Measurements from ENCODE around the gene TIGD3.

Gene TIGD3, protein sequence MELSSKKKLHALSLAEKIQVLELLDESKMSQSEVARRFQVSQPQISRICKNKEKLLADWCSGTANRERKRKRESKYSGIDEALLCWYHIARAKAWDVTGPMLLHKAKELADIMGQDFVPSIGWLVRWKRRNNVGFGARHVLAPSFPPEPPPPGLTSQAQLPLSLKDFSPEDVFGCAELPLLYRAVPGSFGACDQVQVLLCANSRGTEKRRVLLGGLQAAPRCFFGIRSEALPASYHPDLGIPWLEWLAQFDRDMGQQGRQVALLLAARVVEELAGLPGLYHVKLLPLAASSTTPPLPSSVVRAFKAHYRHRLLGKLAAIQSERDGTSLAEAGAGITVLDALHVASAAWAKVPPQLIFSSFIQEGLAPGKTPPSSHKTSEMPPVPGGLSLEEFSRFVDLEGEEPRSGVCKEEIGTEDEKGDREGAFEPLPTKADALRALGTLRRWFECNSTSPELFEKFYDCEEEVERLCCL

DNA sequence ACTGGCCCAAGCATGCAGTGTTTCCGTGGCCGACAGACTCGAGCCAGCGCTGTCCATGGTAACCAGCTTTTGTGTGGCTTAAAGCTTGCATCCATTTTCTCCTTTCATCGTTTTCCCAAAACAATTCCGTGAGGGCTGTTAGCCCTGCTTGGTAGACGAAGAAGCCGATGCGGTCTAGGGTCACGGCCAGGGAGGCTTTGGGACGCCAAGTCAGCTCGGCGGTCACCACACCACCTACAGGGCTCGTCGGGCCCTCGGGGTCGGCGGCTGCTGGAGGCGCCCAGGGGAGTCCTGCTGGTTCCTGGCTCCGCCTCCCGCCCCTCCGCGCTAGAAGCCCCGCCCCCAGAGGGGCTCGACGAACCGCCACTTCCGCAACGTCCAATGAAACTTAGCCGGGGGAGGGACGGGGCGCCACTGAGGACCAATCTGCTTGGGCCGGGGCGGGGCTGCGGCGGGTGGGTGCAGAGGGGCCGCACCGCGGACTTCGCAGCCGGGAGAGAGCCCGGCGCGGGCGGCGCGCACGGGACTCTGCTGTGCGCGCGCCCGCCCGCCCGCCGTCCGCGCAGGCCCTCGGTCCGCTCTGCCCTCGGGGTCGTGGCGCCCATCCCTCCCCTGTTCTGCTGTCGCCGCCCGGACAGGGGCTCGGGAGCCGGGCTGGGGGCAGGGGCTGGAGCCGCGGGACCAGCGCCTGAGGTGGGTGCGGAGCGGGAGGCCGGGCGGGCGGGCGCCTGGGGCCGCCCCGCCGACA is at the start of gene TIGD3:
TSS of gene TIGD3 (plus strand) at position 487 of the 748 bp plus-strand sequence. CDS start 1,058 bp downstream, outside the sequence.
- DNase-seq = peak; percentile 89

DNA sequence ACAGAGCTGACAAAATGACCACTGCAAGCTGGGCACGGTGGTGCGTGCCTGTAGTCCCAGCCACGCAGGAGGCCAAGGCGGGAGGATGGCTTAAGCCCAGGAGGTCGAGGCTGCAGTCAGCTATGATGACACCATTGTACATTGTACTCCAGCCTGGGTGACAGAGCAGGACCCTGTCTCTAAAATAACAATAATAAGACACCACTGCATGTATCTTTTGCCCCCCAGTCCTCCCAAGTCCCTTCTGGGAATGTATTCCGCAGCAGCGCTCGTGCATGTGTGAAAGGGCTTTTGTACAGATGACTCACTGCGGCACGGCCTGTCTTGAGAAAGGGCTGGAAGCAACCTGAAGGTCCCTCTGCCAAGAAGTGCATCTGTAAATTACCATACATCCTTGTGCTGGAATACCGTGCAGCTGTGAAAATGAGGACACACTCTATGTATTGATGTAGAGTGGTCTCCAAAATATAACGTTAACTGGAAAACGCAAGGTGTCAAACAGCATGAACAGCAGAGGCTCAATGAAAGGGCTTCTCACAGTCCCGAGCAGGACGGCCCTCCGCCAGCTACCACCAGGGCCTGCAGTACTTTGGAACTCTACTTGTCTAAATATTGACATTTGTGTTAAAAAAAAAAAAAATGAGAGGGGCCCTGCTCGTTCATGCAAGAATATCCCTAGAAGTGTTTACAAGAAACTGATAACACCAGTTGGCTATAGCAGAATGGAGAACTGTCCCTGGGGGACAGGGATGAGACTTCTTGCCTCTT is 48.9 kb upstream of the TIGD3 start:
- peak; percentile 66 for DNase-seq

DNA sequence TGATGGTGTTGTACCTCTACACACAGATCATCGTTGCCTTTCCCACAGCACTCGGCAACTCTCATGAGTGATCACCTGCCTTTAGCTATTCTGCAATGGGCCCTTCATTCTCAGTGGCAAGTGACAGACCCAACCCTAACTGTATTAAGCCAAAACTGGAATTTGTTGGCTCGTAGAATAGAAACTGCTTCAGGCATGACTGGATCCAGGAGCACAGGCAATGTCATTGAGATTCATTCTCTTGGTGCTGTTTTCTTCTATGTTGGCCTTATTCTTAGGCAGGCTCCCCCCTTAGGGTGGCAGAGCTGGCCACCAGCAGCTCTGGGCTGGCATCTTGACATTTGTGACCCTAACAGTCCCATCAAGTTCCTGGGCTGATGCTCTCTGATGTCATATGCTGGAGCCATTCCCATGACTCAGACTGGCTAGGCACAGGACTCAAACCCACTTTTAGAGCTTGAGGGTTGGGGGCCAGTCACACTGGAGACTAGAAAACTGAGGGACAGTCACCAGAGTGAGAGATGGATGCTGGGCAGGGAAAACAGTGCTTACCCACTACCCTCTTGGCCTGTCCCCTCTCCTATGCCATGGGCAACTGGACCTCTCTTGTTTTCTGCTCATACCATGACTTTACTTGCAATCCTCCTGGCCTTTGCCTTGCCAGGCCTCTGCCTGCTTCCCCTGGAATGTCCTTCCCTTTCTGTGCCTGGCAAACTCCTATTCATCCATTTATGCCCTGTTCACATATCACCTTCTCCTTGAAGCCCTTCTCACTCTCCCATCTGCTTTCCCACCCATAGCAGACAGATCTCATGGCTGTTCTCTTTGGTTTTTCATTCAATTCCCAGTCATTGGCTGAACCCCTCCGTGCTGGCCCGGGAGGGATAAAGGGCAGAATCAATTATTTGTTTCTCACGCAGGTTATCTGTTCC is 47.0 kb upstream of the TIGD3 start:
- DNase-seq = no peak

DNA sequence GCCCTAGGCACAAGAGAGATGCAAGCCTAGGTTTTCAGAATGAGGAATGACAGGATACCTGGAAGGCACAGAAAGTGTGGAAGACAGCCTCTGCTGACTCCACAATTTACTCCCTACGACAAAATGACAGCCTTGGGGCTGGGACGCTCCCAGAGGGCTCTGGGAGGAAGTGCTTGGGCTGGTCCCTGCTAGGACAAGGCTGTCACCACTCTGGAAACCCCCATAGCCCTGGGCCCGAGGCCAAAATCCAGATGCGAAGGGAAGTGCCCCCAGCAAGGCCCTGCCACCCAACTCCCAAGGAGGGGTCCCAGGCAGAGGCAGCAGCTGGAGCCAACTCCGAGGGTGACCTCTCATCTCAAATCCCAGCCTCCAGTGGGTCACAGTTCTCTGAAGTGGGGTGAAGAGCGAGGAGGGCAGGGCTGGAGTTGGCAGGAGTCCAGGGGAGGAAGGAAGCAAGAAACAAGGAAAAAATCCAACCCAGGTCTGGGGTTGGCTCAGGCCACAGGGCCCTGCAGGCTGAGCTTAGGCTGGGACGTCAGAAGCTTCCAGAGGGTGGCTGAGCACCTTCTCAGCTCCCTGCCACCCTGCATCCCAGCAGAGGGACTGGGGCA is 46.2 kb upstream of the TIGD3 start:
- no peak for DNase-seq

DNA sequence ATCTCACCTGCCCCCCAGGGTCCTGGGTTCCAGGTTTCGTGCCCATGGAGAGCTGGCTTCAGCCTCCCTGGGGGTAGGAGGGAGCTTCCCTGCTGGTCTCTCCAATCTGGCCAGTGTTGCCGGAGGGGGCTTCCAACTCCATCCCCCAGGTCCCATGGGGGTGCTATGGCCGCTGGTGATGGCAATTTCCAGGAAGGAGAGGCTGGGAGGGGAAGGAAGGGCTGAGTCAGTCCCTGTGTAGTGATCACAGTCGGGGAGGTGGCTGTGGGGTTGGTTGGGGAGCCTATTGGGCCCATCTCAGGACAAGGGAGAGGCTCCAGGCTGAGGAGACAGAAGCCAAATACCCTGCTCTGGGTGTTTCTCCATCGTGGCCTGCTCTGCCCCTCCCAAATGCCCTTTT is 45.5 kb upstream of the TIGD3 start:
- no peak for DNase-seq

DNA sequence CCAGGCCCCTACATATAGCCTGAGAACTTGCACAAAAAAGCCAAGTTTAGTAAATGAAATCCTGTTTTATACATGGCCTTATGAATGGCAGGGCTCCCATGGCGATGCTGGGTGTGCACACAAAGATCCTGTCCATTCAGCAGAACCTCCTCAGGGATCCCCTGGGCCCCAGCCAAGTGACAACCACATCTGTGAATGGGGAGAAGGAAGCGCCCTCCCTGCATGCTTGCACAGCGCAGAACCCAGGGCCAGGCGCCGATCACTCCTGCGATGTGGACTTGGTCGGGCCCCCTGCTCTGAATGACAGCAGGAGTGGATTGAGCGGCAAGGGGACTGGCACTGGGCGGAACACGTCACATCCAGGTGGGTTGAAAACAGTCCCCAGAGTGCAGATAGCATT is 44.3 kb upstream of the TIGD3 start:
- no peak for DNase-seq

DNA sequence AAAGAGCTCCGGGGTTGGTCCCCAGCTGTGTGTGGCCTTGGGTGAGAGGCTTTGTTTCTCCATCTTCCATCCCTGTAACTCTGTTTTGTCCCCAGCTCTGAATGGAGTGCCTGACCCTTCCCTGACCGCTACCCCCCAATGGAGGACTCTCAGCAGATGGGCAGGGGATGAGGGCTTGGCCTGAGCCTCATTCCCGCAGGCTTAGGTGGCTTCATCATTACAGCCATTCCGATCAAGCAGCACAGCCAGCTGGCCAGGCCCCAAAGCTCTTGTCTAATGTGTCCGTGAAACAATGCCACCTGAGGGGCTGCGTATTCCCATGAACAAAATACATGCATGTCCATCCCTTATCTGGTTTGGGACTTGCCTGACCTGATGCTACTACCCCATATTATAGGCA is 43.8 kb upstream of the TIGD3 start:
- peak; percentile 38 for DNase-seq

DNA sequence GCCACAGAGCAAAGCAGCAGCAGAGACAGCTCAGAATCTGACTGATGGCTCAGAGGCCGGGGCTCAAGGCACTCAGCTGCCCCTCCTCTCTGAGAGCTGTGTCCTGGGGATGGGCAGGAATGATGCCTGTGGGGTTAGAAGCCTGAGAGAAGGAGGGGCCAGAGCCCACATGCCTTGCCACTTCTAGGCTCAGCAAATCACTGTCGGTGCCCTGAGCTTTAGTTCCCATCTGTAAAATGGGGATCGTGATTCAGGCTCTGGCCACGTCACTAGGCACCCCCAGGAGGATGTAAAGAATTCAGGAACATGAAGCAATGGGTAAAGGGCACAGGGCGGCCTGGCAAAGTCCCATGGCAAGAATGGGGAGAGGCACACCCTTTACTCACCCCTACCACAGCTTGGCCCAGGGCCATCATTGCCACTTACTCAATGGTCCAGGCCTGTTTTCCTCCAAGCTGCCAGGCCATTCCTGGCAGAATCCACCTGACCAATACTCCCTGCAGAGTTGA is 43.3 kb upstream of the TIGD3 start:
- peak; percentile 63 for DNase-seq

DNA sequence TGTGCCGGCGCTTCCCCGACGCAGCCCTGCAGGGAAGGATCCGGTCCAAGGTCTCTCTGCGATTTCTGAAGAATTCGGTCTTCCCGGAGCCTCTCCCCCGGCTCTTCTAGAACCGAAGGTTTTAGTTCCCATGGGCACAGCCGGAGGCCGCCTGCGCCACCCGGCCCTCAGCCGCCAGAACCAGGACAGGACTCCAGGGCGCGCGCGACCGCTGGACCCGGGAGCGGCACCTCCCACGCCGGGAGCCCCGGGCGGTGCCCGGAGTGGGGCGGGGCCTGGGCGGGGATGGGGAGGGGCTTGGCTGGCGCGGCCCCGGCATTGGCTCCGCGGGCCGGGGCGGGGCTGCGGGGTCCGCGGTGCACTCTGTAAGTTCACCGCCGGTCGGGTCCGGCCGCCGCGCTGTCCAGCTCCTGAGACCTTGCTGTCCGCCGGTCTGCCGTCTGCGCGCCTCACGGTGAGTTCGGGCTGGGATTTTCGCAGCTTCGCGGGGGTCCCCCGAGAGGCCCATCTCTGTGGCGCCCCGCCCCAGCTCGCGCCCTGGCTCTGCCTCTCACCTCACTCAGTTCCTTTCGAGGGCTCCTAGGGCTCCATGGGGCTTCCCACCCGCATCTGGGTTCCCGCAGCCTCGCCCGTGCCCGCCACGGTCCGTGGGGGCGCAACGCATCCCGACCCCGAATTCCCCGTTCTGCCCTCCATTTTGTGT is 39.9 kb upstream of the TIGD3 start, which contains the start of gene CDC42EP2:
TSS of gene CDC42EP2 (plus strand) at position 366 of the 703 bp plus-strand sequence. CDS start 6,033 bp downstream, outside the sequence.
- DNase-seq = peak; percentile 84

DNA sequence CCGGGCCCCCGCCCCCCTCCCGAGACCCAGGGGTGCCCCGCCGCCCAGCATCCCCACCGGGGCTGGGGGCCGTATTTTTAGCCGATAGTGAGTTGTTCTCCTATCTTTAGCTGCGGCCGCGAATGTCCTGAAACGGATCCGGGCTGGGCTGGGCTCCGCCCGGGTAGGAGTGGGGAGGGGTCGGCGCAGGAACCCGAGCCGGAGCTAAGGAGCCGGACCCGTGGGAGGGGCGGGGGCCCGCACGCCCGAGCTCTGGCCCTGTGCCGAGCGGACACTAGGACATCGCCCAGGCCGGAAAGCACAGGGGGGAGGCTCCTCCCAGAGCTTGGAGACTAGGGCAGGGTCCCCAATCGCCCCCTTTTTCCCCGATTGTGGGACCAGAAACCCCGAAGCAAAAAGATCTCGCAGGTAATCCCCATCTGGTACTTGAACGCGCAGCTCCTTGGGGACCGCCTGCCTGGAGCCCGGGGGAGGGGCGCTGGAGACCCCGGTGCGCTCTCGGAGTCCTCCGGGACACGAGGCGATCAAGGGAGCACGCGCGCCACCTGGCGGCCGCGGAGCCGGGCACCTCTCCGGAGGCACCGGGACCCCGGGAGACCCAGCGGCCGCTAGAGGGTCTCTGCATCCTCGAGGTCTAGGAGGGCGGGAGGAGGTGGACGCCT is 39.2 kb upstream of the TIGD3 start:
- peak; percentile 54 for DNase-seq

DNA sequence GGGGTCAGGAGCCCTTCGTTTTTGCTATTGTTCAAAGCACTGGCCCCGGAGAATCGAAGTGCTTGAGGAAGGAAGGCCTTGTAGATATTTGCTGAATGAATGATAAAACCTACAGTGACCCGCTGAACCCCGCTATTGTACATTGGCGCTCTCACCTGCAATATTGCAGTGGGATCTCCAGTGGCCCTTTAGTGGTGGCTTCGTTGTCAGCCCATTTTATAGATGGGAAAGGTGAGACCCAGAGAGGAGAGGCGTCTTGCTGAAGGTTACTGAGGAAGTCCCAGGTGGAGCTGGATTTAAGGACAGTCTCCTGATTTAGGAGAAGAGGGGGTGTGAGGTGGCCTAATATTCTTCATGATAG is 38.7 kb upstream of the TIGD3 start:
- no peak for DNase-seq

DNA sequence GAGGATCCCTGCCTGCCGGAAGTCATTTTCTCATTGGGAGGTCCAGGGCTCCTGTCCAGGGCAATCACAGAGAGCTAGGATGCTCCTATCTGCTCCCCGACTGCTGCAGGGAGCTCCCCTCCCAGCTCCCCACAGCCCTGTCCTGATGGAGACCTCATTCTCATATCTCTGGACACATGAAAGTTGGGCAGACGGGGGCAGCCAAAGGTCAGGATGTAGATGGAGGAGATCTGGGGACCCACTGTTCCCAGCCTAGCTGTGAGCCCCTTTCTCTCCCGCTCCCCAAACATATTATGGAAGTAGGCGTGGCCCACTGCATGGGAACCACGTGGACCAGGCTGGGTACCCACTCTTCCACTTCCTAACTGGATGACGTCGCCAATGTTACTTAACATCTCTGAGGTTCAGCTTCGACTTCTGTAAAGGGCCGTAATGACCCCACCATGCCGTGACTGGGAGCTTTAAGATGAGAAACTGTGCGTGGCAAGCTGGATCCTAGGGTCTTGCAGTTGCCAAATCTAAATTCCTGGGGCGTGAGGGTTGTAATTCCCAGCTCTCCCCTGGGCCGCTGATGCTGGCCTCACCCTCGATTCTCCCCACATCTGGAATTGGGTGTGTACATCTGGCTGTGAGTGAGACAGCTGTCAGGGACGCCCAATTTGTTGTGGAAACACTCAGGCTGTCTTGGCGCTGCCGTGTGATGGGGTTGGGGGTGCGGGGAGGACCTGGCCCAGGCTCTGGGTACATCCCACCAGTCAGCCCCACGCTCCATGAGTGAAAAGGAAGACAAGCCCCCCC is 38.1 kb upstream of the TIGD3 start:
- DNase-seq = peak; percentile 85

DNA sequence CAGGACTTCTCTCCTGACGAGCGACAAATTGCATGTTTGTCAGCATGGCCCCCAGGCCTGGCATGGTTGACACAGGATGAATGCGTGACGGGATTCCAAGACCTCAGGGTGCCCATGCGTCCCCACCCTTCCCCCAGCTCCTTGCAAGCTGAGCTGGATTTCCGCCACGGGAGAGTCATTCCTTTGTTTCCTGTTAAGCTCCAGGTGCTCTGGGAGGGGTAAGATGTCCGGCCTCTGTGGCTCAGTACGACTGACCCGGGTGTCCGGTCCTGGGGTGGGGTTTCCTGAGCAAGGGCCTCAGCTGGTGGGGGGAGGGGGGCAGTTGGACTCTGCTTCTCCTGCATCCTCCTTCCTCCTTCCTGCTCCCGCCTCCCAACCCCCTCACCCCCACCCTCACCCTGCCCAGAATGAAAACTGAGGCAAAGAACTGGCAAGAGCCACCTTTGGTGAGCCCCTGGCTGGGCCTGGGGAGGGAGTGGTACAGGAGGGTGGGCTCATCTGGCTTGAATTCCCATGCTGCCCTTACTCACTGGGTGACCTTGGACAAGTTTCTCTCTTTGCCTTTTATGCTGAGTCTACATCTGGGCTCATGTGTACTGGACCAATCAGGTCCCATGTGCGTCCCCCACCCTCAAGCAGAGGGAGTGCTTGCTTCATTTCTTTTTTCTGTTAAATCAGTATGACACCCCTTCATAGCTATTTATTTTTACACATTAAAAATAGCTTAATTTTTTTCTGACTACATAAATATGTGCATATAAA is 37.3 kb upstream of the TIGD3 start:
- peak; percentile 73 for DNase-seq

DNA sequence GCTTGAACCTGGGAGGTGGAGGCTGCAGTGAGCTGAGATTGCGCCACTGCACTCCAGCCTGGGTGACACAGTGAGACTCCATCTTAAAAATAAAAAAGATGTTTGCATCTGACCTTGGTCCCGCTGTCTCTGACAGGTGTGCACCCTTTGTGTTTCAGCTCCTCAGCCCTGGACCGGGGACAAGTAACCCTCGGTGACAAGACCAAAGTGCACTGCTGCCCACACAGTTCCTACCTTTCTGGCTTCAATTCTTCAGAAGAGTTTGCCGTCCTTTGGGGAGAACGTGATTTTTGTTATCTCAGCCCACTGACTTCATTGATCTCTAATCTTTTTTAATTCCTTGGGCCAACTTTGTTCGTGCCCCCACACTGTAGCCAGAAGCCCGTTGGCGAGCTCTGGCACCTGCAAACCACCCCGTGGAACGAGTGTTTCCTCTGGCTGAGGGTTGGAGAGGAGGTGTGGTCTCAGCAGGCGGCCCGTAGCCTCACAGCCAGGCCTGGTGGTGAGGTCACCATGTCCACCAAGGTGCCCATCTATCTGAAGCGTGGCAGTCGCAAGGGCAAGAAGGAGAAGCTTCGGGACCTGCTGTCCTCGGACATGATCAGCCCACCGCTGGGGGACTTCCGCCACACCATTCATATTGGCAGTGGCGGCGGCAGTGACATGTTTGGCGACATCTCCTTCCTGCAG is 34.0 kb upstream of the TIGD3 start:
- no peak for DNase-seq

DNA sequence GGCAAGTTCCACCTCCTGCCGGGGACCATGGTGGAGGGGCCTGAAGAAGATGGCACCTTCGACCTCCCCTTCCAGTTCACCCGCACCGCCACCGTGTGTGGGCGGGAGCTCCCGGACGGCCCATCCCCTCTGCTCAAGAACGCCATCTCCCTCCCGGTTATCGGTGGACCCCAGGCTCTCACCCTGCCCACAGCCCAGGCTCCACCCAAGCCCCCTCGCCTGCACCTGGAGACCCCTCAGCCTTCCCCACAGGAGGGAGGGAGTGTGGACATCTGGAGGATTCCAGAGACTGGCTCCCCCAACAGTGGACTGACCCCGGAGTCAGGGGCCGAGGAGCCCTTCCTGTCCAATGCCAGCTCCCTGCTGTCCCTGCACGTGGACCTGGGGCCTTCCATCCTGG is 33.5 kb upstream of the TIGD3 start:
- no peak for DNase-seq

DNA sequence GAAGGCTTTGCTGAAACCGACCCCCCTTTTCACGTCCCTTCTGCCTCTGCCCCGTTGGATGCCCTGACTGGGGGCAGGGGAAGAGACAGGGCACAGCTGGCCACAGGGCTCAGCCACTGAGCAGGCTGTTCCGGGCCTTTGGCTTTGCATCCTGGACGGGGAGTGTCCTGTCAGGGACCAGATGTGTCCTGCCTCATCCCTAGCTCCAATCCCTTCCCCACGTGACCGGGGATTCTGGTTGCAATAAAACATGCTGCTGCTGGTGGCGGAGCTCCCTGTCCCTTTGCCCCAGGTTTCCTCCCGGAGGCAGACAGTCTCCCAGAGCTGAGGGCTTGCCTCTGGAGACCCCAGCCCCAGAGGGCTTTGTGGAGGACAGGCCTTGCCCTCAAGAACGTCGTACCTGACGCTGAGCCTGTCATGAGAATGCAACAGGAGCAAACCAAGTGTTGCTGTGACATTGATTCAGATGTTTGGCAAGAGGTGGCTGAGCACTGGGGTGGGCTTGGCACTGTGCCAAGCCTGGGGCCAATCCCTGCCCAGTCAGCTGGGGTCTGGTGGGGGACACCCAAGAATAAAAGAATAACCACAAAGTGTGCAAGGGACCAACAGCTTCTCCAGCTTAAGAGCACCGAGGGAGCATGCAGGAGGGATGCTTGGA is 32.6 kb upstream of the TIGD3 start:
- DNase-seq = no peak

DNA sequence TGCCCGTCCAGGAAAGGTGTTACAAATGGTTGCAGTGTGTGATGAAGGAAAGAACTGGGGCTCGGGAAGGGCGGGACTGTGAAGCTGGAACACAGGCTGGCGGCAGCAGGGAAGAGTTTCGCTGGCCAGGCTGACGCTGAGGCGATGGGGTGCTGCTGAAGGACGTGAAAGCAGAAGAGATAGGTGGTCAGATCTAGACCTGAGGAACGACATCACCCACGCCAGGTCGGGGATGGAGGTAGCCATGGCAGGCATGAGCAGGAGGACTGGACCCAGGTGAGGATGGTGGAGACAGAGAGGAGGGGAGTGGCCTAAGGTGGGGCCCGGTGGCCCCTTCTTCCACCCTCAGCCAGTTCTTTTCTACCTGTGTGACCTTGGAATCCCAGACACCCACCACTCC is 30.7 kb upstream of the TIGD3 start:
- DNase-seq = no peak
